Measurements from ENCODE around the gene RAB10.

Gene RAB10

DNA sequence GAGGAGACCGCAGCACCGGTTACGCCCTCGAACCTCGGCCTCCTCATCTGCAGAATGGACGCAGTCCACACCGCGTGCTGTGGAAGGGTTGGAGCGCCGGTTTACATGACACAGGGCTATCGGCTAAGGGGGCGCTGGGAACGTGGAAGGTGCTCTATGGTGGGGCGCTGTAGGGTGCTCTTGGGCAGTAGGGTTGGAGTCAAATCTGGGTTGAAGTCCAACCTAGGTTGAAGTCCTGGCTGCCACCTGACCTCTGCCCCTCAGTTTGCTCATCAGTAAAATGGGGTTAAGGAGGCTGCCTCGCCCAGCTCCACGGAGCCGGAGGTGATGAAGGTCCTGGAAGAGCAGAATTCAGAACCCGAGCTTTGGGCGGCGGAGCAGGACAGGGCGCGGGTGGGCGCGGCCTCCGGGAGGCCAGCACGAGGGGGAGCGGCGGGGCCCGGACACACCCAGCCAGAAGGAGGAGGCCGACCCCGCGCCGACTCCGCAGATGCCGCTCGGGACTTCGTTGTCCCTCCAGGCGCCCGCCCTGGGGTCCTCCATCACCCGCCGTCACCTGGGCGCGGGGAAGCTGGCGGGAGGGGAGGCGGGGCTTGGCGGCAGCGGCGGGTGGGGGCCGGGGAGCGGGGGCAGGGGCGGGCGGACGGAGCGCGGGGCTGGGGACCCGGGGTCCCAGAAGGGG is 138.4 kb downstream of the RAB10 start:
- no peak overlapping the region for H3K27ac ChIP-seq (ENCODE audit: low read depth, low read length)
- H3K4me3 ChIP-seq (ENCODE audit: low read length) = no peak overlapping the region

DNA sequence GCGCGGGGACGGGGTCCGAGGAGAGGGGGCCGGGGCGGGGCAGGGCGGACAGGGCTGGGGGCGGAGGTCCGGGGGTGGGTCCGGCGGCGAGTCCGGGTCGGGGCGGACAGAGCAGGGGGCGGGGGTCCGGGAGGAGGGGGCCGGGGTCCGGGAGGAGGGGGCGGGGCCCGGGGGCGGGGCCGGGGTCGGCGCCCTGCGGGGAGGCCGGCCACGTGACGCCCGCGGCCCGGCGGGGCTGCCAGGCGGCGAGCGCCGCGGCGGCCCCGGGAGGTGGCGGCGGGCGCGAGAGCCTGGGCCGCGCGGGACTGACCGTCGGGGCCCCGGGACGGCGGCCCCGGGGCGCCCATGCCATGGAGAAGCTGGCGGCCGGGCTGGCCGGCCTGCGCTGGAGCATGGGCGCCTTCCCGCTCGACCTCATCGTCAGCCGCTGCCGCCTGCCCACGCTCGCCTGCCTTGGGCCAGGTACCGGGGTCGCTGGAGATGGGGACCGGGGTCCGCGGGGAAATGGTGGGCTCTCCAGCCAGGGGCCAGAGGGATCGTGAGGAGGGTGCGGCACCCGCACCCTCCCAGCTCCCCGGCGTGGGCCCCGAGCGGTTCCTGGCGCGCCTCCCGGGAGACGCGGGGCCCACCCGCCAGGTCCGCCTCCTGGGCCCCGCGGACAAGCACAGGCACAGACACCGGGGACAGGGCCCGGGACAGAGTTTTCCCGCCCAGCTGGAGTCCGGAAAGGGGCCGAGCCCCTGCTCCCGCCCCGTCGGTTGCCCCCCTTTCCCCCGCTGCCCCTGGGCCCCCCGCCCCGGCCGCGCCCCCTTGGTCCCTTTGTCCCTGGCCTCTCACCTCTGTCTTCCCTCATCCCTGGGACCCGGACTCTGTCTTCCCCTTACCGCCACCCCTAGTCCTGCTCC is 139.2 kb downstream of the RAB10 start, which contains the start of gene GAREM2:
GAREM2 (plus strand) TSS at position 218 of the 905 bp plus-strand sequence; CDS start at position 351, 133 bp downstream.
- H3K27me3 ChIP-seq (ENCODE audit: control insufficient read depth, insufficient read depth, low read length) = peaks cover 8% of the 10 kb centered on the region
- H3K27ac ChIP-seq (ENCODE audit: low read depth, low read length) = no peak within 1 kb of the TSS

More for the DNA sequence above, 138.4 kb downstream of the RAB10 start:
- no peak overlapping the region for H3K9ac ChIP-seq (ENCODE audit: low read length)
- no peaks in the 10 kb centered on the region for H3K4me1 ChIP-seq (ENCODE audit: control insufficient read depth, insufficient read depth, low read length)
- H3K36me3 ChIP-seq (ENCODE audit: control insufficient read depth, insufficient read depth, low read length) = no peaks in the 10 kb centered on the region
- H3K27me3 ChIP-seq (ENCODE audit: control insufficient read depth, insufficient read depth, low read length) = peaks cover 8% of the 10 kb centered on the region

DNA sequence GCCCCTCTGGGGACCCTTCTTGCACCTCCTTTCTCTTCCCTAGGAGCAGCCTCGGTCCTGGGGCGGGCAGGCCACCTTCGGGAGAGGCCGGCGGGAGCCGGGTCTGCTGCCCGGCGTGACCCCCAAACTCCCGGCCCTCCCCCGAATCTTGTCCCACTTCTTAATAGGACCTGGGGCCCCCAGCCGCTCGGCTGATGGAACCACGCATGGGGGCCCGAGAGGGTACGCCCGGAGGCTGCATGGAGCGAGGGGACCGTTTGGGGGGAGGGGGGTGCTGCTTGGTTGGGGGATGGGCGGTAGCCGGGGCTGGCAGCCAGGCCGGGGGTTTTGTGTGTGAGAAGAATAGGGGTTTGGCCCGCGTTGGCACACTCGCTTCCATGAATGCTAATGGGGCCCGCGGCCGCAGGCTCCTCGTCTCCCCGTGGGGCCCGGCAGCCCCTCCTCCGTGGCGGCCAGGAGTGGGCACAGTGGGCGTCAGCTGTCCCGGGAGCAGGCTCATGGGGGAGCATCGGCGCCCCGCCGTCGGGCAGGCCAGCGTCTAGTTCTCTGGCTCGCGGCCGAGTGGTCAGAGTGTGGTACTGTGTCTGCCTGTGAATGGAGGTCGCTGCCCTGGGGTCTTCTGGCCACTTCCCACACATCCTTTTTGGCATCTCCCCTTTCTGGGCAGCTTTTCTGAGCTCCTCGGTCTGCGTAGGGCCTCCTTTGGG is 140.0 kb downstream of the RAB10 start:
- no peak overlapping the region for H3K4me3 ChIP-seq (ENCODE audit: low read length)
- H3K27ac ChIP-seq (ENCODE audit: low read depth, low read length) = no peak overlapping the region
- no peaks in the 10 kb centered on the region for H3K4me1 ChIP-seq (ENCODE audit: control insufficient read depth, insufficient read depth, low read length)
- H3K9ac ChIP-seq (ENCODE audit: low read length) = no peak overlapping the region
- H3K36me3 ChIP-seq (ENCODE audit: control insufficient read depth, insufficient read depth, low read length) = no peaks in the 10 kb centered on the region
- H3K27me3 ChIP-seq (ENCODE audit: control insufficient read depth, insufficient read depth, low read length) = peaks cover 8% of the 10 kb centered on the region

More for the DNA sequence above, 139.2 kb downstream of the RAB10 start, which contains the start of gene GAREM2:
- H3K36me3 ChIP-seq (ENCODE audit: control insufficient read depth, insufficient read depth, low read length) = no peaks in the 10 kb centered on the region
- H3K4me3 ChIP-seq (ENCODE audit: low read length) = peak within 1 kb of the TSS; percentile 52
- H3K9ac ChIP-seq (ENCODE audit: low read length) = no peak within 1 kb of the TSS
- no peaks in the 10 kb centered on the region for H3K4me1 ChIP-seq (ENCODE audit: control insufficient read depth, insufficient read depth, low read length)

DNA sequence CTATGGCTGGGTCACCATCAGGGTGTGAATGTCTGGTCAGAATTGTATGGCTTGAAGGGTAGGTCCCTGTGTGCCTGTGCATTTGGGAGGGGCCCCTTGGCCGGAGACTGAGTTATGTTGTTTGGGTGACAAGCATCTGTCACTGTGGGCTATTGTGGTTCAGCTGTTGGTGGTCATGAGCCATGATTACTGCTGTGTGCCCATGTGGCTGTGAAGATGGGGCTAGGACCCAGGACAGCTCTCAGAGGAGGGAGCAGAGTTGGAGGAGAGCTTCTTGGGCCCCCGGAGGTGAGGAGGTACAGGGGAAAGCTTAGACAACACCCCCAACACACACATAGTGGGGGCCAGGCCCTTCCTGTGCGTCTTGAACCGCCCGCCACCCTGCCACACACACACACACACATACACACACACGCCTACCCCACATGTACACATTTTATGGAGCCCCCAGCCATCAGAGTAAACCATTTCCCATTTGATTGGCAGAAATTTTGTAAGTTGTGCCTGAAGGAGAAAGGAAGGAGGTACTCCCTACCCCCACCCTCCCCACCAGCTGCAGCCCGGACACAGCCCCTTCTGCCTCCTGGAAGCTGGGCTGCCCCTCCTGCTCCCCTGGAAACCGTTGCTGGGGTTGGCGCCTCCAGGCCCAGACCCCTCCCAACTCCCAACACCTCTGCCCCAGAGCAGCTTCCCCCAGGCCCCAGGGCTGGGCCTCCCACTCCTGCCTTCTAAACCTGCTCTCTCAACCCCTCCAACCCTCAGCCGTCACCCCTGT is 141.0 kb downstream of the RAB10 start:
- no peaks in the 10 kb centered on the region for H3K36me3 ChIP-seq (ENCODE audit: control insufficient read depth, insufficient read depth, low read length)
- H3K9ac ChIP-seq (ENCODE audit: low read length) = no peak overlapping the region
- peaks cover 3% of the 10 kb centered on the region for H3K4me1 ChIP-seq (ENCODE audit: control insufficient read depth, insufficient read depth, low read length)
- H3K27ac ChIP-seq (ENCODE audit: low read depth, low read length) = no peak overlapping the region
- H3K4me3 ChIP-seq (ENCODE audit: low read length) = no peak overlapping the region
- peaks cover 8% of the 10 kb centered on the region for H3K27me3 ChIP-seq (ENCODE audit: control insufficient read depth, insufficient read depth, low read length)

DNA sequence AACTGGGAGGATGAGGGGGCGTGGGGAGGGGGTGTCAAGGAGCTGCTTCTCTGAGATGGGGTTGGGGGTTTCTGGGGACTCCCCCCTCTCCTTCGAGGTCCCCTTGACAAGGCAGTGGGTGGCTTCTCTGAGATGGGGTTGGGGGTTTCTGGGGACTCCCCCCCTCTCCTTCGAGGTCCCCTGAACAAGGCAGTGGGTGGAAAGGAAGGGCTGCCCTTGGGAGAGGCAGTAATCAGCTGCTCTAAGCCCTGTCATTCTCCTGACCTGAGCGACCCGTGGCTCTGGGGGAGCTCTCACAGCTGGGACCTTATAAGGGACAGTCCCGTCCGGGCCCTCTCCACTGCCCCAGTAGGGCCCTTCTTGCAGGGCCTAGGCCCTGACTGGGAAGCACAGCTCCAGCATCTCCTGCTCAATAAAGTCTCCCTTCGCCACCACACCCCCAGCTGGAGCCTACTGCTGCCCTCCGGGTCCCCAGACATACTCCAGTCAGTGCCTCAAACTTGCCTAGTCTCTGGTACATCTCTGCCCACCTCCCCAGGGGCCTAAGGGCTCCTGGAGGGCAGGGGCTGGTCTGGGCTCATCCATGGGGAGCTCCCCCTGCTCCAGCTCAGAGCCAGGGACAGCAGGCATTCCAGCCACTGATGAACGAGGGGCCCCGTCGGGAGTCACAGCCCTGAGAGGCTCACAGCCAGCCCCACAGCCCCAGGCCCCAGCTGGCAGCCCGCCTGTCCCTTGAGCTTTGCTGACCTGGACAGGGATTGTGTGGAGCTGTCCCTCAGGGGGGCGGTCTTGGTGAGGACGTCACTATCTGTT is 141.8 kb downstream of the RAB10 start:
- Histone ChIP-seq H3K36me3 (ENCODE audit: control insufficient read depth, insufficient read depth, low read length) (no peaks in the 10 kb centered on the region), H3K4me3 (ENCODE audit: low read length) (no peak overlapping the region), H3K9ac (ENCODE audit: low read length) (no peak overlapping the region), H3K27ac (ENCODE audit: low read depth, low read length) (no peak overlapping the region), H3K27me3 (ENCODE audit: control insufficient read depth, insufficient read depth, low read length) (peaks cover 8% of the 10 kb centered on the region), H3K4me1 (ENCODE audit: control insufficient read depth, insufficient read depth, low read length) (peaks cover 3% of the 10 kb centered on the region)

DNA sequence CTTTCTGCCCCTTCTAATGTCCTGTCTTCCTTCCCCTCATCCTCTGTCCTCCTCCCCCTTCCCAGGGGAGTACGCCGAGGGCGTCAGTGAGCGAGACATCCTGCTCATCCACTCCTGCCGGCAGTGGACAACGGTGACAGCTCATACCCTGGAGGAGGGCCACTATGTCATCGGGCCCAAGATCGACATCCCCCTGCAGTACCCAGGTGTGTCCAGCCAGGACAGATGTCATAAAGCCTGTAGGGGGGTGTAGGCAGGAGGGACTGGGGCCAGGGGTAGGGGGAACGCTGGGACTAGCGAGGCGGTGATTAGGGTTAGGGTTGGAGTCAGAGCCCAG is 142.4 kb downstream of the RAB10 start:
- H3K27ac ChIP-seq (ENCODE audit: low read depth, low read length) = no peak overlapping the region
- peaks cover 3% of the 10 kb centered on the region for H3K4me1 ChIP-seq (ENCODE audit: control insufficient read depth, insufficient read depth, low read length)
- H3K4me3 ChIP-seq (ENCODE audit: low read length) = no peak overlapping the region
- H3K9ac ChIP-seq (ENCODE audit: low read length) = no peak overlapping the region
- peaks cover 8% of the 10 kb centered on the region for H3K27me3 ChIP-seq (ENCODE audit: control insufficient read depth, insufficient read depth, low read length)
- H3K36me3 ChIP-seq (ENCODE audit: control insufficient read depth, insufficient read depth, low read length) = no peaks in the 10 kb centered on the region

DNA sequence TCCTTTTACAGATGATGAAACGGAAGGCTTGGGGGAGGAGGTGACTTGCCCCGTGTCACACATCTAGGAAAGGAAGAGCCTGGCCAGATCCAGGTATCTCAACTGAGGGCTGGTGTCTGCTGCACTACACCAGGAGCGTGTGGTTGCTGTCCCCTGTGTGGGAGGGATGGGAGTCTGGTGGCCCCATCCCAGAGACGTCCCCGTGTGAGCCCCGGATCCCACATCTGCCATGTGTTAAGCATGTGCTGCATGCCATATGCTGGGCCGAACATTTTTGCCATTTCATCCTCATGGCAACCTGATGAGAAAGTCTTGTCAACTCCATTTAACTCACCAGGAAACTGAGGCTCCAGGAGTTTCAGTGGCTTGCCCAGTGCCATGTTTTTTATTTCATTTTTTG is 143.2 kb downstream of the RAB10 start:
- peaks cover 8% of the 10 kb centered on the region for H3K27me3 ChIP-seq (ENCODE audit: control insufficient read depth, insufficient read depth, low read length)
- no peaks in the 10 kb centered on the region for H3K36me3 ChIP-seq (ENCODE audit: control insufficient read depth, insufficient read depth, low read length)
- H3K4me3 ChIP-seq (ENCODE audit: low read length) = no peak overlapping the region
- H3K4me1 ChIP-seq (ENCODE audit: control insufficient read depth, insufficient read depth, low read length) = peaks cover 3% of the 10 kb centered on the region
- H3K9ac ChIP-seq (ENCODE audit: low read length) = no peak overlapping the region
- no peak overlapping the region for H3K27ac ChIP-seq (ENCODE audit: low read depth, low read length)

DNA sequence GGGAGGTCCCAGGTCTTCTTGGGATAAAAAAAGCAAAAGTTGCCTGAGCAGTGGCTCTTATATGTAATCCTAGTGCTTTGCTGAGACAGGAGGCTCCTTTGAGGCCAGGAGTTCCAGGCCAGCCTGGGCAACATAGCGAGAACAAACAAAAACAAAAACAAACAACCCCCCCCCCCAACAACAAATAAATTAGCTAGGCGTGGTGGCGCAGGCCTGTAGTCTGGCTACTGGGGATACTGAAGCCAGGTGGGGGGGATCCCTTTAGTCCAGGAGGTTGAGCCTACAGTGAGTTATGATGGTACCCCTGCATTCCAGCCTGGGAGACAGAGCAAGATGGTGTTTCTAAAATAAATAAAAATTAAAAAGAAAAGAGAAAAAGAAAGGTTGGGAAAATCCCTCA is 144.4 kb downstream of the RAB10 start:
- Histone ChIP-seq H3K9ac (ENCODE audit: low read length) (no peak overlapping the region), H3K4me1 (ENCODE audit: control insufficient read depth, insufficient read depth, low read length) (peaks cover 3% of the 10 kb centered on the region), H3K4me3 (ENCODE audit: low read length) (peak overlapping the region; percentile 64), H3K36me3 (ENCODE audit: control insufficient read depth, insufficient read depth, low read length) (no peaks in the 10 kb centered on the region), H3K27me3 (ENCODE audit: control insufficient read depth, insufficient read depth, low read length) (peaks cover 8% of the 10 kb centered on the region), H3K27ac (ENCODE audit: low read depth, low read length) (no peak overlapping the region)

DNA sequence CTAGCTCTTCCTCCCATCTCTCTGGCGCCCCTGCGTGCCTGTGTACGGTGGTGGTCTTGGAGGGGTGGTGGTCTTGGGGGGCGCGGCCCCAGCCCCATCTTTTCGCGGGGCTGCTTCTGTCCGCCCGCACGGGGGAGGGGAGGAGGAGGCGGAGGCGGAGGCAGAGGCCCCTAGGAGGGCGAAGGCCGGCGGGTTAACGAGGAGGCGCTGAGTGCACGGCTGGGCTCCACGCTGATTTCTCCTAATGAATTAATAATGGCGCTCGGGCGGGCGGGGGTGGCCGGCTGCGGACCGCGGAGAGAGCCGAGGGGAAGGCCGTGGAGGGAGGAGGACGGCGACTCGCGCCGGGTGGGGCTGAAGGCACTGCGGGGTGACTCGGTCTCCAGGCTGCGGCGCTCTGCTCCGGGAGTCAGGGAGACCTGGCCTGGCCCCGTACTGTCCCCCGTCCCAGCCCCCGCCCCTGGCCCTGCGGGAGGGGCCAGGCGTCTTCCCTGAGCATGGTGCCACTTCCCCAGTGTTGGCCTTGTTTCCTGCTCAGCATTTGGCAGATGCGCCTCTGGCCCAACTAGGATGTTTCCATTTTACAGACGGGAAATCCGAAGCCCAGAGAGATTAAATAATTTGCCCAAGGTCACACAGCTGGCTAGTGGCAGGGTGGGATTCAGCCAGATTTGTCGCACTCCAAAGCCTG is 145.0 kb downstream of the RAB10 start:
- Histone ChIP-seq H3K4me1 (ENCODE audit: control insufficient read depth, insufficient read depth, low read length) (peaks cover 3% of the 10 kb centered on the region), H3K4me3 (ENCODE audit: low read length) (peak overlapping the region; percentile 64), H3K27ac (ENCODE audit: low read depth, low read length) (no peak overlapping the region), H3K27me3 (ENCODE audit: control insufficient read depth, insufficient read depth, low read length) (peaks cover 6% of the 10 kb centered on the region), H3K36me3 (ENCODE audit: control insufficient read depth, insufficient read depth, low read length) (no peaks in the 10 kb centered on the region), H3K9ac (ENCODE audit: low read length) (no peak overlapping the region)

DNA sequence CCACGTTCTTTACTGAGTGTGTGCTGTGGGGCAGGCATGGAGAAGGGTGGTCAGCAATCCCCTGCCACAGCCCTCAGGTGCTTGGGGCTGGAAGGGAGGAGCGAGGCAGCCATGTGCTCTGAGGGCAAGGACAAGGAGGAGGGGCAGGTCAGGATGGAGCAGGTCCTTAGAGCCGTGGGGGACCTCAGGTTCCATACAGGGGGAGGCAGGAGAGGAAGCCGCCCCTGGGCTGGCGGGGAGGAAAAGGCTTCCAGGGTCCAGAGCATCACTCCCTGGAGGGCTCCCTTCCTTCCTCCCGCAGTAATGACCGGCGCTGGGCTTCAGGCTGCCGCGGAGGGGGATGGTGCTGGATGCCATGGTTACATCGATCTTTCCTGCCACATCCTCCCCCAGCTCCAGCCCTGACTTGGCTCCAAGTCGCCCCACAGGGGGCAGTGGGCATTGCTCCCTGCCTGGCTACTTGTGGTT is 145.6 kb downstream of the RAB10 start:
- Histone ChIP-seq H3K27ac (ENCODE audit: low read depth, low read length) (no peak overlapping the region), H3K27me3 (ENCODE audit: control insufficient read depth, insufficient read depth, low read length) (peaks cover 5% of the 10 kb centered on the region), H3K4me3 (ENCODE audit: low read length) (peak overlapping the region; percentile 64), H3K9ac (ENCODE audit: low read length) (no peak overlapping the region), H3K36me3 (ENCODE audit: control insufficient read depth, insufficient read depth, low read length) (no peaks in the 10 kb centered on the region), H3K4me1 (ENCODE audit: control insufficient read depth, insufficient read depth, low read length) (peaks cover 3% of the 10 kb centered on the region)

DNA sequence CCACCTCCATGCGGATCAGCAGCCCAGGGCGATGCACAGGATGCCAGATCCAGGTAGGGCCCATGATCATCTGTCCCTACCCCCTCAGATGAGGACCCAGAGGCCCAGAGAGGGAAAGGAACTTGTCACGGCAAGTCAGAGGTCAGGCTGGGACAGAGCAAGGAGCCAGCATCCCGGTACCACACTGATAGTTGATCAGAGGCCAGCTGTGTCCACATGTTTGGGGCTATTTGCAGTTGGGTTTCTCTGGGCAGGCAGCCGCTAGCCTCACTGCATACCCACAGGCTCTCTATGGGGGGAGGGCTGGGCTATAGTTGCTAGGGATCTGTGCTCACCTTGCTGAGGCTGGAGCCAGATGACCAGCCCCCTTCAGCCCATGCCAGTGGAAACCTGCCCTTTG is 148.6 kb downstream of the RAB10 start:
- no peaks in the 10 kb centered on the region for H3K36me3 ChIP-seq (ENCODE audit: control insufficient read depth, insufficient read depth, low read length)
- H3K4me1 ChIP-seq (ENCODE audit: control insufficient read depth, insufficient read depth, low read length) = peaks cover 7% of the 10 kb centered on the region
- no peaks in the 10 kb centered on the region for H3K27me3 ChIP-seq (ENCODE audit: control insufficient read depth, insufficient read depth, low read length)
- H3K9ac ChIP-seq (ENCODE audit: low read length) = no peak overlapping the region
- no peak overlapping the region for H3K27ac ChIP-seq (ENCODE audit: low read depth, low read length)
- H3K4me3 ChIP-seq (ENCODE audit: low read length) = no peak overlapping the region

All from rectal smooth muscle tissue (tissue), 1 donor.